ENCODE measurements around the gene TXNDC2.

GRCh38 chr18:9863282-9863681 lies 22.5 kb upstream of the TXNDC2 start:
- TF ChIP-seq CTCF (IDR thresholded peaks at IDR 0.05; ENCODE audit: low read depth, low read length) (no peak), EZH2phosphoT487 (IDR thresholded peaks at IDR 0.05; ENCODE audit: low read depth) (no peak)
